Myocyte (in vitro differentiated cells): ENCODE measurements around the gene PRUNE1. TPM values are rescaled to one million over a fixed set of nuclear protein-coding genes. Genes with fewer than 3 reads are reported as not detected.

ENCODE experiments used
- DNase-seq: peaks from one replicate; pipeline ENCODE4 v3.0.0-alpha.2; 2012; ENCODE audit warnings: low read depth
- polyA plus RNA-seq: library from polyadenylated mRNA; unstranded; fragments of >200 nt; gene quantifications from one replicate; pipeline ENCODE4 v1.2.1, GENCODE V29; 2012; ENCODE audit warnings: missing spikeins
- total RNA-seq: library from RNA; depleted of rRNA; stranded (reverse); fragments of >200 nt; gene quantifications from 2 replicates; pipeline ENCODE4 v1.2.3, GENCODE V29; 2014

PRUNE1 gene
- 25.9 and 47.5 TPM in 2 replicates for total RNA-seq
- polyA plus RNA-seq, result 28.7 TPM

- peak; percentile 96 for DNase-seq
Measured at GRCh38 chr1:151008244-151009205, at the start of gene PRUNE1. Gene PRUNE1, plus strand, starts transcription at chr1:151008449. Its CDS starts 184 bp downstream, at chr1:151008633.

GRCh38 chr1:150960646-150961045, 47.6 kb upstream of the PRUNE1 start:
- DNase-seq, result no peak

GRCh38 chr1:150961756-150962155, 46.5 kb upstream of the PRUNE1 start:
- no peak for DNase-seq

- DNase-seq, result no peak
Measured at GRCh38 chr1:150963321-150964163, 44.7 kb upstream of the PRUNE1 start.

DNA sequence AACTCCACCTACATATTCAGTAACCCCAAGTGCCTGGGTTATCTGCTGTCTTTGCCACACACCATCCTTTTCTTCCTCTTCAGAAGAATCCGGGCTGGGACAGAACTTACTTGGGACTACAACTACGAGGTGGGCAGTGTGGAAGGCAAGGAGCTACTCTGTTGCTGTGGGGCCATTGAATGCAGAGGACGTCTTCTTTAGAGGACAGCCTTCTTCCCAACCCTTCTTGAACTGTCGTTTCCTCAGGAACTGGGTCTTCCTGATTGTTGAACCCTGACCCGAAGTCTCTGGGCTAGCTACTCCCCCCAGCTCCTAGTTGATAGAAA, 44.1 kb upstream of the PRUNE1 start:
- no peak for DNase-seq

DNA sequence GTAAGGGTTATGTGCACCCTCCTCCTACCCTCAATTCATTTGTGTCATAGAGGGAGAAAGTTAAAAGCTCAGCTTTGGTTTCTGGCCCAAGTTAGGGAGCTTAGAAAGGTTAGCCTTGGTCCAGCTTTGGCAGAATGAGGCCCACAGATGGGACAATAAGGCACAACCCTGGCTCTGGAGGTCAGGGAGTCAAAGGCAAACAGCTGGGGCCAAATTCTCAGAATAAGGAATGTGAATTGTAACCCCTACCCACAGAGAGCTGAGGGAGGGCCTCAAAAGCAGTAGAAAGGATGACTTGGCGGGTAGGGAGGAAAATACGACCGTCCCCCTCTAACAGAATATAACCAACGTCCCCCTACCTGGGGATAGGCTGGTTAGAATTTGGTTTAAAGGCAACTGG, 42.6 kb upstream of the PRUNE1 start:
- DNase-seq, result no peak

GRCh38 chr1:150966011-150966410, 42.2 kb upstream of the PRUNE1 start:
- no peak for DNase-seq

DNA sequence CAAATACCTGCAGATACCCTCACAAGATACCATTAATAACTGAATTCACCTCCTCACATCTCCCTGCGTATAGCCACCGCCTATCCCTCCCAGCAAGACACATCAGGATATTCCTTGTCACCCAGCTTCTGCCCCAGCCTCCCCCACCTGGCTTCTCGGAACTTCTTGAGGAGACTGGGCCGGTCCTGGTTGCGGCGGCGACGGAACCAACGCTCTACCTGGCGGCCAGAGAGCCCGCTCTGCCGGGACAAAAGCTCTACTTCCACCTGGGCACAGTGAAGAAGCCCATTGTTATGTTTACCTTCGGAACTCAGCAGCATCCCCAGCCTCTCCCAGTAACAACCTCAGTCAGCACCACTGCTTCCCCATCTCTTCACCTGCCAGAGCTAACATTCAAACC, 40.3 kb upstream of the PRUNE1 start:
- DNase-seq, result no peak

GRCh38 chr1:150968491-150968890, 39.8 kb upstream of the PRUNE1 start:
- no peak for DNase-seq

DNA sequence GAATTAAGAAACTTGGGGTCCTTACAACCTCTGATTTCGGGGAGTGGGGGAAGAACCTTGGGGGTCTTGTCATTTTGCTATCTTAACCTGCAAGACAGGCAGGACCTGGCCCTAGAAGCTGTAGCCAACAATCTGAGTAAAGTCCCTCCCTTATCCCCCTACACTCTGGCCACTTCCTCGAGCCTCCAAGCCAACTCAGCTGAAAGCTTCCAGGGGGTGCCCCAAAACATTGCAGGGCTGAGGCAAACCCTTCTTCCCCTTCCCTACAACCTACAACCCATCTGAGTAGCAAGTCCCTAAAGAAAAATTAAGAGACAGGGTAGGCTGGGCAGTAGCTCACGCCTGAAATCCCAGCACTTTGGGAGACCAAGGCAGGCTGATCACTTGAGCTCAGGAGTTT, 38.6 kb upstream of the PRUNE1 start:
- no peak for DNase-seq

GRCh38 chr1:150970808-150971582, 37.3 kb upstream of the PRUNE1 start:
- DNase-seq, result peak; percentile 68

- DNase-seq, result peak; percentile 44
Measured at GRCh38 chr1:150971583-150972416, 36.4 kb upstream of the PRUNE1 start.

GRCh38 chr1:150972417-150972940, 35.8 kb upstream of the PRUNE1 start:
- DNase-seq, result peak; percentile 43

- no peak for DNase-seq
Measured at GRCh38 chr1:150973258-150973835, 34.9 kb upstream of the PRUNE1 start.

GRCh38 chr1:150973836-150974579, 34.2 kb upstream of the PRUNE1 start:
- peak; percentile 32 for DNase-seq

DNA sequence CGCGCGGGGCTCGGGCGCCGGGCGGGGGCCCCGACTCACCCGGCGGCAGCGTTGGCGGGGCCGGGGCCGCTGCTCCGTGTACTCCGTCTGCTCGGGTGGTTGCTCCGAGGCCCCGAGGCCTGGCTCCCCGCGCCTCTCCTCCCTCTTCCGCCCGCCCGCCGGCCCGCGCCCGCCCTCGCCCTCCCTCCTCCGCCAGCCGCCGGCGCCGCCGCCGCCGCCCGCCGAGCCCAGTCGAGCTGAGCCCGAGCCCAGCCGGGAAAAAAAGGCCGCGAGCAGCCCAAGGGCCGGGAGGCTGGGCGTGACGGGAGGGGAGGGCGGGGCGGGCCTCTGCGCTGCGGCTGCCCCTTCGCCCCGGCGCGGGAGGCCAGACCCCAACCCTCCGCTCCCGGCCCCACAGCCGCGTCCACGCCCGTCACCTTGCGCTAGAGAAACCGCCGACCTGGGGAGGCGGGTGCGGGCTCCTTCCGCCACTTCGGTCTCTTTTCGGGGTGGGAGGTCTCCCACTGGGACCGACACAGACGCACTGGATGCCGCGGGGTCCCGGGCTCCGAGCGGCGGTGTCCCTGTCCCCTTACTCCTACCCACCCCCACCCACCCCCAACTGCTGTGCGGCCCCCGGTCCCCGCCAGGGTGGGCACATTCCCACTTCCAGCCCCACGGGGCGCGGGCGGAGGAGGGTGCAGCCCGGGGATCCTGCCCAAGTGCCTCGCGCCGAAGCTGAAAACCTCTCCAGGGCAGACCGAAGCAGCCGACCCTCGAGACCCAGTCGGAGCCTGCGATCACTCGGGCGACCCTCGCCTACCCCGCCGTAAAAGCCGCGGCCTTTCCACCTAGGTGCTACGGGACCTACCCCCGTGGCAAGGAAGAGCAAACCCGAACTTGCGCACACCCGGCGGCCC, 33.4 kb upstream of the PRUNE1 start, which contains the start of gene CERS2:
CERS2 (minus strand) TSS at position 256 of the 899 bp plus-strand sequence. CDS start 5,745 bp downstream, outside the sequence.
- DNase-seq, result peak; percentile 85

GRCh38 chr1:150976401-150976821, 31.8 kb upstream of the PRUNE1 start:
- DNase-seq, result no peak
